HCT116 (cell line): Measurements from ENCODE around the gene CBFA2T3. TPM values are rescaled to one million over a fixed set of nuclear protein-coding genes. Genes with fewer than 3 reads are reported as not detected.

Experiments
- CBX3 ChIP-seq: IDR thresholded peaks from 2 replicates; pipeline ENCODE4 v1.6.1; 2012; ENCODE audit warnings: low read depth
- CEBPB ChIP-seq: IDR thresholded peaks from 2 replicates; pipeline ENCODE4 v1.6.1; 2012; ENCODE audit warnings: low read depth
- CTCF ChIP-seq, 3 experiments: fragments of 200-600 bp in 1 of 3; sonication (generic) in 1 of 3; IDR thresholded peaks in 2 of 3; conservative IDR thresholded peaks in 1 of 3; 2 replicates each; pipeline ENCODE4 v1.5.1; 2012 to 2017; ENCODE audit warnings: low read depth in 2 of 3, low read length in 2 of 3, antibody characterized with exemption in 1 of 3, borderline replicate concordance in 1 of 3, control low read depth in 1 of 3, mild to moderate bottlenecking in 1 of 3, mixed read lengths in 1 of 3, mixed run types in 1 of 3, moderate library complexity in 1 of 3; ENCODE audit not compliant: insufficient read depth in 1 of 3
- EGR1 ChIP-seq: IDR thresholded peaks from 2 replicates; pipeline ENCODE4 v1.6.1; 2012; ENCODE audit warnings: low read depth
- ELF1 ChIP-seq: IDR thresholded peaks from 2 replicates; pipeline ENCODE4 v1.6.1; 2012; ENCODE audit warnings: low read depth, borderline replicate concordance
- EZH2phosphoT487 ChIP-seq: fragments of 200-600 bp; IDR thresholded peaks from 2 replicates; pipeline ENCODE4 v1.6.1; 2018; ENCODE audit warnings: antibody characterized with exemption, borderline replicate concordance
- POLR2A ChIP-seq: IDR thresholded peaks from 2 replicates; pipeline ENCODE4 v1.7.0; 2011; ENCODE audit warnings: borderline replicate concordance; ENCODE audit not compliant: insufficient read depth, insufficient read length; ENCODE audit errors: extremely low read depth
- RAD21 ChIP-seq: IDR thresholded peaks from 2 replicates; pipeline ENCODE4 v1.6.1; 2012; ENCODE audit warnings: low read depth, mild to moderate bottlenecking
- SIN3A ChIP-seq: IDR thresholded peaks from 2 replicates; pipeline ENCODE4 v1.6.1; 2012; ENCODE audit warnings: low read depth
- SP1 ChIP-seq: IDR thresholded peaks from 2 replicates; pipeline ENCODE4 v1.6.1; 2012; ENCODE audit warnings: low read depth
- SRF ChIP-seq: IDR thresholded peaks from 2 replicates; pipeline ENCODE4 v1.6.1; 2012; ENCODE audit warnings: low read depth
- TCF7L2 ChIP-seq: IDR thresholded peaks from 2 replicates; pipeline ENCODE4 v1.7.0; 2011; ENCODE audit warnings: borderline replicate concordance, inconsistent platforms; ENCODE audit not compliant: insufficient read depth, insufficient read length; ENCODE audit errors: extremely low read depth
- ZNF274 ChIP-seq: fragments of 200-500 bp; sonication (Bioruptor generic); IDR thresholded peaks from 2 replicates; pipeline ENCODE4 v1.6.1; 2014; ENCODE audit warnings: mild to moderate bottlenecking, low read depth, low read length, inconsistent platforms
- total RNA-seq: library from RNA; stranded (reverse); gene quantifications from one replicate; pipeline ENCODE4 v1.2.1, GENCODE V29; 2021; ENCODE audit not compliant: unreplicated experiment

Gene CBFA2T3
- total RNA-seq, 1 experiment from 2014 or later: 19.1 TPM

GRCh38 chr16:88924834-88925539 is 52.0 kb downstream of the CBFA2T3 start (continued):
- TF ChIP-seq TCF7L2 (no peak), RAD21 (no peak), SRF (no peak), SIN3A (no peak), CTCF (IDR thresholded peaks at IDR 0.05 in 2 of 3, conservative IDR thresholded peaks at IDR 0.05 in 1 of 3; ENCODE audit: borderline replicate concordance in 1 of 3, insufficient read depth in 1 of 3, low read depth in 2 of 3, low read length in 2 of 3) (peak in 2 of 3 experiments; percentile 59 to 69; a peak in 4 of 6 replicates), EZH2phosphoT487 (no peak), EGR1 (no peak), CEBPB (no peak), POLR2A (no peak), CBX3 (no peak), SP1 (no peak), ELF1 (no peak), ZNF274 (no peak)
